ENCODE results near the gene ANTXRL. TPM values are rescaled to one million over a fixed set of nuclear protein-coding genes. Genes with fewer than 3 reads are reported as not detected.
"Not testable (repeated sequence)": the region's sequence is repeated elsewhere in the genome, so short reads cannot be mapped to it uniquely, and the experiment has no call there.

The ANTXRL gene
- total RNA-seq, 4 donors from 2014 or later, result not detected

GRCh38 chr10:46267132-46267985 is 19.4 kb upstream of the ANTXRL start:
- no peak for DNase-seq

DNA sequence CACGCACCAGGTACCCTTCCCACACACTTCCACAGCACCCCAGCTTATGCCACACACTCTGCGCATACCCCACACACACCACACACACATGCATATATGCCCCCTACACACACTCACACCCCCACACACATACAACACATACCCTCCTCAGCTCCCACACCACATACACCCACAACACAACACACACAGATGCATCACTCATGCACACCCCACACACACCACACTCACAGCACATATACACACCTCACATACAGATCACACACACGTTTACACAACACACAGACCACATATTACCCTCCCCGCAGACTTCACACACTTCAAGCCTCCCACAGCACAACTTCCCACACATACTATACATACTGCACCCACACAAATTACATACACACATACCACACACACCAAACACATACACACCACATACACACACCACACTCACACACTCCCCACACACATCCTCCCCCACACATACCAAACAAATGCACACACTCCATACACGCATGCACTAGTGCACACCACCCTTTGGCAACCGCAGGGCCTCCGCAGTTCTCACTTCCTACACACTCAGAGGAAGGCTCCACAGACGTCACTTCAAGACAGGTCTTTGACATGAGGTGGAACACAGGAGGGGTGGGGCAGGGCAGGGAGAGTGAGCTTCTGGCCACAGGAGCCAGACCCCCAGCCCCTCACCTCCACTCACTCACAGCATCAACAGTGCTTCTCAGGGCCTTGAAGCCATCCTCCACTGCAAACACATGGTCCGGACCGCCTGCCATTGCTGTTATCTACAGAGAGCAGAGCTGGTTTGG is 18.5 kb upstream of the ANTXRL start:
- H3K27ac ChIP-seq, result no peak overlapping the region

More at GRCh38 chr10:46267132-46267985, 19.4 kb upstream of the ANTXRL start:
- intact Hi-C loops (cut with DNase I; ENCODE audit: low total_unique reads), result no loop called here
- no peaks in the 10 kb centered on the region for H3K4me1 ChIP-seq
- no peaks in the 10 kb centered on the region for H3K9me3 ChIP-seq
- H3K36me3 ChIP-seq, result no peaks in the 10 kb centered on the region
- H3K27me3 ChIP-seq, result no peaks in the 10 kb centered on the region
- in situ Hi-C loops (cut with MboI; ENCODE audit: low sequenced_read_pairs in 4 of 4), result no loop called here
- no peak for ATAC-seq
- no peak for TF ChIP-seq POLR2A (IDR thresholded peaks at IDR 0.05)
- TF ChIP-seq, protein P1, sequence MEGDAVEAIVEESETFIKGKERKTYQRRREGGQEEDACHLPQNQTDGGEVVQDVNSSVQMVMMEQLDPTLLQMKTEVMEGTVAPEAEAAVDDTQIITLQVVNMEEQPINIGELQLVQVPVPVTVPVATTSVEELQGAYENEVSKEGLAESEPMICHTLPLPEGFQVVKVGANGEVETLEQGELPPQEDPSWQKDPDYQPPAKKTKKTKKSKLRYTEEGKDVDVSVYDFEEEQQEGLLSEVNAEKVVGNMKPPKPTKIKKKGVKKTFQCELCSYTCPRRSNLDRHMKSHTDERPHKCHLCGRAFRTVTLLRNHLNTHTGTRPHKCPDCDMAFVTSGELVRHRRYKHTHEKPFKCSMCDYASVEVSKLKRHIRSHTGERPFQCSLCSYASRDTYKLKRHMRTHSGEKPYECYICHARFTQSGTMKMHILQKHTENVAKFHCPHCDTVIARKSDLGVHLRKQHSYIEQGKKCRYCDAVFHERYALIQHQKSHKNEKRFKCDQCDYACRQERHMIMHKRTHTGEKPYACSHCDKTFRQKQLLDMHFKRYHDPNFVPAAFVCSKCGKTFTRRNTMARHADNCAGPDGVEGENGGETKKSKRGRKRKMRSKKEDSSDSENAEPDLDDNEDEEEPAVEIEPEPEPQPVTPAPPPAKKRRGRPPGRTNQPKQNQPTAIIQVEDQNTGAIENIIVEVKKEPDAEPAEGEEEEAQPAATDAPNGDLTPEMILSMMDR (IDR thresholded peaks at IDR 0.05 in 4 of 5, conservative IDR thresholded peaks at IDR 0.05 in 1 of 5), result no peak
- H3K4me3 ChIP-seq, result no peak overlapping the region
- H3K27ac ChIP-seq, result no peak overlapping the region

GRCh38 chr10:46269554-46270053 is 17.2 kb upstream of the ANTXRL start:
- H3K27ac ChIP-seq; H3K9me3 ChIP-seq; H3K4me3 ChIP-seq; ATAC-seq; H3K27me3 ChIP-seq; H3K4me1 ChIP-seq; intact Hi-C loops (cut with DNase I; ENCODE audit: low total_unique reads); H3K36me3 ChIP-seq; DNase-seq; in situ Hi-C loops (cut with MboI; ENCODE audit: low sequenced_read_pairs in 4 of 4): not testable (repeated sequence)

More for the DNA sequence above, 18.5 kb upstream of the ANTXRL start:
- intact Hi-C loops (cut with DNase I; ENCODE audit: low total_unique reads), result no loop called here
- H3K27me3 ChIP-seq, result no peaks in the 10 kb centered on the region
- TF ChIP-seq, protein P1 (IDR thresholded peaks at IDR 0.05 in 4 of 5, conservative IDR thresholded peaks at IDR 0.05 in 1 of 5), result no peak
- no peak for TF ChIP-seq POLR2A (IDR thresholded peaks at IDR 0.05)
- no peak for ATAC-seq
- no peak overlapping the region for H3K4me3 ChIP-seq
- DNase-seq, result no peak
- in situ Hi-C loops (cut with MboI; ENCODE audit: low sequenced_read_pairs in 4 of 4), result no loop called here
- no peaks in the 10 kb centered on the region for H3K36me3 ChIP-seq
- H3K4me1 ChIP-seq, result no peaks in the 10 kb centered on the region
- no peaks in the 10 kb centered on the region for H3K9me3 ChIP-seq

DNA sequence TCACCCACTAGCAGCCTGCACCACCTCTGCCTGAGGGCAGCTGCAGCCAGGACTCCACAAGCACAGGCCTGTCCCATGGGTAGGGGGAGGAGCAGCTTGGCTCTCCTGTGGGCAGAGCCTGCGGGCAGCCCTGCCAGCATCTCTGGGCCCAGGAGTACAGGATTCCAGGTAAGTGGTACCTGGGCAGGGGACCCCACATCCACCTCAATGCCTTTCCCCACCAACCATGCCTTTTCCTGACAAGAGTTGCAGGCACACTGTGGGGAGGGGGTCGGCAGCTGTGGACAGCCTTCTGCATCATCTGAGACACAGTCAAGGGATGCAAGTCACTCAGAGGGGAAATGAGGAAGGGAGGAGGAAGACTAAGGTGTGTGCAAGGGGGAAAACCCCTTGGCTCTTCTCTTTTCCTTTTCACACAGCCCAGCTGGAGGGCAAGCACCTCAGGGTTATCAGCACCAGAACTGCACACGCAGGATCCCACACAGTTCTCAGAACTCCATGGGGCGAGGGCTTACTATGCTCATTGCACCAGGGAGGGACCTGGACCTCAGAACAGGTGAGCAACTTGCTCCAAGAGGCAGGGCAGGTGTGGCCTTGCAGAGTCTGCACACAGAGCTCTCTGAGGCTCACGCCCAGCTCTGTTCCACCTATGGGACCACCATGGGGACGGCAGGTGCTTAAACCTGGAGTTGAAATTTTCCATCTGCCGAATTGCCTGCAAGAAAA is 16.5 kb upstream of the ANTXRL start:
- Histone ChIP-seq H3K4me3 (no peak overlapping the region), H3K27ac (no peak overlapping the region), H3K27me3 (no peaks in the 10 kb centered on the region), H3K9me3 (no peaks in the 10 kb centered on the region), H3K4me1 (no peaks in the 10 kb centered on the region), H3K36me3 (no peaks in the 10 kb centered on the region)
- intact Hi-C loops (cut with DNase I; ENCODE audit: low total_unique reads) (no loop called here), in situ Hi-C loops (cut with MboI; ENCODE audit: low sequenced_read_pairs in 4 of 4) (no loop called here)
- no peak for ATAC-seq
- no peak for TF ChIP-seq POLR2A (IDR thresholded peaks at IDR 0.05)
- TF ChIP-seq, protein P1 (IDR thresholded peaks at IDR 0.05 in 4 of 5, conservative IDR thresholded peaks at IDR 0.05 in 1 of 5), result no peak
- no peak for DNase-seq

GRCh38 chr10:46270963-46271530 is 15.8 kb upstream of the ANTXRL start:
- H3K9me3 ChIP-seq; H3K4me3 ChIP-seq; H3K4me1 ChIP-seq; in situ Hi-C loops (cut with MboI; ENCODE audit: low sequenced_read_pairs in 4 of 4); ATAC-seq; DNase-seq; intact Hi-C loops (cut with DNase I; ENCODE audit: low total_unique reads); H3K36me3 ChIP-seq; H3K27me3 ChIP-seq; H3K27ac ChIP-seq: not testable (repeated sequence)

GRCh38 chr10:46271795-46272499 is 14.8 kb upstream of the ANTXRL start:
- H3K27ac ChIP-seq, result not testable (repeated sequence)

More at GRCh38 chr10:46271795-46272499, 14.8 kb upstream of the ANTXRL start:
- H3K36me3 ChIP-seq; DNase-seq; in situ Hi-C loops (cut with MboI; ENCODE audit: low sequenced_read_pairs in 4 of 4); H3K9me3 ChIP-seq; intact Hi-C loops (cut with DNase I; ENCODE audit: low total_unique reads); ATAC-seq; H3K27me3 ChIP-seq; H3K4me1 ChIP-seq; H3K4me3 ChIP-seq: not testable (repeated sequence)
